ENCODE data around the gene SH2D3A. TPM values are rescaled to one million over a fixed set of nuclear protein-coding genes. Genes with fewer than 3 reads are reported as not detected.

SH2D3A gene
- total and polyA plus RNA-seq, 2 donors from 2014 or later, result 12.5 to 35.4 TPM

GRCh38 chr19:6774821-6775707, 7.8 kb upstream of the SH2D3A start:
- Histone ChIP-seq H3K4me3 (ENCODE audit: low read length in 3 of 3) (no peak overlapping the region), H3K9ac (ENCODE audit: low read length in 3 of 3) (no peak overlapping the region), H3K9me3 (ENCODE audit: control insufficient read depth in 2 of 3, insufficient read depth in 1 of 3, low read length in 3 of 3) (no peaks in the 10 kb centered on the region), H3K27ac (ENCODE audit: low read depth in 2 of 2, low read length in 2 of 2) (no peak overlapping the region), H3K27me3 (ENCODE audit: control insufficient read depth, insufficient read depth, low read length) (no peaks in the 10 kb centered on the region), H3K4me1 (ENCODE audit: control insufficient read depth in 2 of 3, insufficient read depth in 2 of 3, low read depth in 1 of 3, low read length in 3 of 3) (no peaks in the 10 kb centered on the region), H3K36me3 (ENCODE audit: control insufficient read depth in 2 of 3, insufficient read depth in 3 of 3, low read length in 3 of 3) (no peaks in the 10 kb centered on the region)
- intact Hi-C loops (cut with DNase I), result no loop called here
- no peak for TF ChIP-seq CTCF (IDR thresholded peaks at IDR 0.05; ENCODE audit: borderline replicate concordance, extremely low read depth, insufficient read depth)
- DNase-seq (no peak), FAIRE-seq (no peak)

- Histone ChIP-seq H3K27ac (ENCODE audit: low read depth in 2 of 2, low read length in 2 of 2) (peak overlapping the region in 1 of 2 donors; percentile 28), H3K9me3 (ENCODE audit: control insufficient read depth in 2 of 3, insufficient read depth in 1 of 3, low read length in 3 of 3) (no peaks in the 10 kb centered on the region), H3K4me1 (ENCODE audit: control insufficient read depth in 2 of 3, insufficient read depth in 2 of 3, low read depth in 1 of 3, low read length in 3 of 3) (no peaks in the 10 kb centered on the region), H3K9ac (ENCODE audit: low read length in 3 of 3) (no peak overlapping the region), H3K27me3 (ENCODE audit: control insufficient read depth, insufficient read depth, low read length) (no peaks in the 10 kb centered on the region), H3K36me3 (ENCODE audit: control insufficient read depth in 2 of 3, insufficient read depth in 3 of 3, low read length in 3 of 3) (no peaks in the 10 kb centered on the region), H3K4me3 (ENCODE audit: low read length in 3 of 3) (no peak overlapping the region)
- DNase-seq (peak in 1 of 5 donors; percentile 83), FAIRE-seq (no peak)
- no peak for TF ChIP-seq CTCF (IDR thresholded peaks at IDR 0.05; ENCODE audit: borderline replicate concordance, extremely low read depth, insufficient read depth)
- intact Hi-C loops (cut with DNase I), result no loop called here
Observed at GRCh38 chr19:6773323-6773931, 6.2 kb upstream of the SH2D3A start.

- intact Hi-C loops (cut with DNase I), result no loop called here
- Histone ChIP-seq H3K27ac (ENCODE audit: low read depth in 2 of 2, low read length in 2 of 2) (peak overlapping the region in 1 of 2 donors; percentile 28), H3K4me3 (ENCODE audit: low read length in 3 of 3) (no peak overlapping the region), H3K9ac (ENCODE audit: low read length in 3 of 3) (no peak overlapping the region), H3K9me3 (ENCODE audit: control insufficient read depth in 2 of 3, insufficient read depth in 1 of 3, low read length in 3 of 3) (no peaks in the 10 kb centered on the region), H3K36me3 (ENCODE audit: control insufficient read depth in 2 of 3, insufficient read depth in 3 of 3, low read length in 3 of 3) (no peaks in the 10 kb centered on the region), H3K4me1 (ENCODE audit: control insufficient read depth in 2 of 3, insufficient read depth in 2 of 3, low read depth in 1 of 3, low read length in 3 of 3) (no peaks in the 10 kb centered on the region), H3K27me3 (ENCODE audit: control insufficient read depth, insufficient read depth, low read length) (no peaks in the 10 kb centered on the region)
- DNase-seq, result peak in 1 of 5 donors; percentile 64
- no peak for TF ChIP-seq CTCF (IDR thresholded peaks at IDR 0.05; ENCODE audit: borderline replicate concordance, extremely low read depth, insufficient read depth)
- FAIRE-seq, result no peak
Observed at GRCh38 chr19:6772866-6773322, 5.7 kb upstream of the SH2D3A start.
